K562 (cell line): ENCODE measurements around the gene PBX2. TPM values are rescaled to one million over a fixed set of nuclear protein-coding genes. Genes with fewer than 3 reads are reported as not detected.
A peak's percentile ranks its signal among the peaks of the same experiment; 100 is the strongest.

Source experiments
- ARID3A ChIP-seq: IDR thresholded peaks from 2 replicates; pipeline ENCODE4 v1.6.1; 2012; ENCODE audit warnings: low read depth, low read length, improper control_type of control experiment, borderline replicate concordance
- ETS2 ChIP-seq: IDR thresholded peaks from 2 replicates; pipeline ENCODE4 v1.6.1; 2016; ENCODE audit warnings: borderline replicate concordance, missing genetic modification characterization, mild to moderate bottlenecking, moderate library complexity, missing compliant biosample characterization; ENCODE audit not compliant: poor library complexity, severe bottlenecking
- NCOA6 ChIP-seq: fragments of 450-650 bp; IDR thresholded peaks from 2 replicates; pipeline ENCODE4 v1.6.1; 2017; ENCODE audit warnings: mild to moderate bottlenecking
- SIRT6 ChIP-seq: IDR thresholded peaks from one replicate; pipeline ENCODE4 v1.6.1; 2012; ENCODE audit warnings: low read depth, mild to moderate bottlenecking, control low read depth, inconsistent platforms, low read length, moderate library complexity
- ZBTB17 ChIP-seq: fragments of 450-650 bp; formaldehyde crosslinking; IDR thresholded peaks from 2 replicates; pipeline ENCODE4 v1.4.0; 2020; ENCODE audit warnings: mild to moderate bottlenecking
- ZNF592 ChIP-seq: fragments of 450-650 bp; IDR thresholded peaks from 2 replicates; pipeline ENCODE4 v1.6.1; 2017; ENCODE audit warnings: antibody characterized with exemption, mild to moderate bottlenecking
- ZNF77 ChIP-seq: fragments of 250-450 bp; sonication (Bioruptor Pico); IDR thresholded peaks from 2 replicates; pipeline ENCODE4 v1.5.0; 2020
- polyA plus RNA-seq, 8 experiments: library from polyadenylated mRNA; depleted of rRNA in 4 of 8; stranded (reverse) in 5 of 8; unstranded in 3 of 8; fragments of >200 nt; fragmentation: Nextera tagmentation in 2 of 8; fragmentation: Illumina TruSeq in 1 of 8; extraction: Ambion mirVana in 2 of 8; extraction: Trizol in 1 of 8; gene quantifications; 2 replicates each; pipeline versions ENCODE4 v1.2.1 to v1.2.3, GENCODE V29; 2011 to 2014; ENCODE audit warnings: inconsistent platforms in 1 of 8, missing spikeins in 1 of 8
- total RNA-seq, 7 experiments: library from RNA; depleted of rRNA in 6 of 7; stranded (reverse); fragments of >200 nt in 6 of 7; fragmentation: Illumina TruSeq in 2 of 7; extraction: Trizol in 2 of 7; gene quantifications; 2 replicates each; pipeline versions ENCODE4 v1.2.1 to v1.2.3, GENCODE V29; 2011 to 2021; ENCODE audit warnings: low replicate concordance in 1 of 7
- TF ChIP-seq, protein P1 (sequence below): fragments of 450-650 bp; IDR thresholded peaks from 2 replicates; pipeline ENCODE4 v1.6.1; 2016; ENCODE audit warnings: mild to moderate bottlenecking, moderate library complexity

PBX2 gene
- total and polyA plus RNA-seq, 9 of the 15 experiments (the other 6 are each of a cell fraction or from before 2014, with no cell fraction given): 1.9 to 134 (median 62.5) TPM

- TF ChIP-seq ZNF77 (CRISPR knock-in tag): no peak
- no peak for TF ChIP-seq ZBTB17 (CRISPR knock-in tag)
- TF ChIP-seq, protein P1, sequence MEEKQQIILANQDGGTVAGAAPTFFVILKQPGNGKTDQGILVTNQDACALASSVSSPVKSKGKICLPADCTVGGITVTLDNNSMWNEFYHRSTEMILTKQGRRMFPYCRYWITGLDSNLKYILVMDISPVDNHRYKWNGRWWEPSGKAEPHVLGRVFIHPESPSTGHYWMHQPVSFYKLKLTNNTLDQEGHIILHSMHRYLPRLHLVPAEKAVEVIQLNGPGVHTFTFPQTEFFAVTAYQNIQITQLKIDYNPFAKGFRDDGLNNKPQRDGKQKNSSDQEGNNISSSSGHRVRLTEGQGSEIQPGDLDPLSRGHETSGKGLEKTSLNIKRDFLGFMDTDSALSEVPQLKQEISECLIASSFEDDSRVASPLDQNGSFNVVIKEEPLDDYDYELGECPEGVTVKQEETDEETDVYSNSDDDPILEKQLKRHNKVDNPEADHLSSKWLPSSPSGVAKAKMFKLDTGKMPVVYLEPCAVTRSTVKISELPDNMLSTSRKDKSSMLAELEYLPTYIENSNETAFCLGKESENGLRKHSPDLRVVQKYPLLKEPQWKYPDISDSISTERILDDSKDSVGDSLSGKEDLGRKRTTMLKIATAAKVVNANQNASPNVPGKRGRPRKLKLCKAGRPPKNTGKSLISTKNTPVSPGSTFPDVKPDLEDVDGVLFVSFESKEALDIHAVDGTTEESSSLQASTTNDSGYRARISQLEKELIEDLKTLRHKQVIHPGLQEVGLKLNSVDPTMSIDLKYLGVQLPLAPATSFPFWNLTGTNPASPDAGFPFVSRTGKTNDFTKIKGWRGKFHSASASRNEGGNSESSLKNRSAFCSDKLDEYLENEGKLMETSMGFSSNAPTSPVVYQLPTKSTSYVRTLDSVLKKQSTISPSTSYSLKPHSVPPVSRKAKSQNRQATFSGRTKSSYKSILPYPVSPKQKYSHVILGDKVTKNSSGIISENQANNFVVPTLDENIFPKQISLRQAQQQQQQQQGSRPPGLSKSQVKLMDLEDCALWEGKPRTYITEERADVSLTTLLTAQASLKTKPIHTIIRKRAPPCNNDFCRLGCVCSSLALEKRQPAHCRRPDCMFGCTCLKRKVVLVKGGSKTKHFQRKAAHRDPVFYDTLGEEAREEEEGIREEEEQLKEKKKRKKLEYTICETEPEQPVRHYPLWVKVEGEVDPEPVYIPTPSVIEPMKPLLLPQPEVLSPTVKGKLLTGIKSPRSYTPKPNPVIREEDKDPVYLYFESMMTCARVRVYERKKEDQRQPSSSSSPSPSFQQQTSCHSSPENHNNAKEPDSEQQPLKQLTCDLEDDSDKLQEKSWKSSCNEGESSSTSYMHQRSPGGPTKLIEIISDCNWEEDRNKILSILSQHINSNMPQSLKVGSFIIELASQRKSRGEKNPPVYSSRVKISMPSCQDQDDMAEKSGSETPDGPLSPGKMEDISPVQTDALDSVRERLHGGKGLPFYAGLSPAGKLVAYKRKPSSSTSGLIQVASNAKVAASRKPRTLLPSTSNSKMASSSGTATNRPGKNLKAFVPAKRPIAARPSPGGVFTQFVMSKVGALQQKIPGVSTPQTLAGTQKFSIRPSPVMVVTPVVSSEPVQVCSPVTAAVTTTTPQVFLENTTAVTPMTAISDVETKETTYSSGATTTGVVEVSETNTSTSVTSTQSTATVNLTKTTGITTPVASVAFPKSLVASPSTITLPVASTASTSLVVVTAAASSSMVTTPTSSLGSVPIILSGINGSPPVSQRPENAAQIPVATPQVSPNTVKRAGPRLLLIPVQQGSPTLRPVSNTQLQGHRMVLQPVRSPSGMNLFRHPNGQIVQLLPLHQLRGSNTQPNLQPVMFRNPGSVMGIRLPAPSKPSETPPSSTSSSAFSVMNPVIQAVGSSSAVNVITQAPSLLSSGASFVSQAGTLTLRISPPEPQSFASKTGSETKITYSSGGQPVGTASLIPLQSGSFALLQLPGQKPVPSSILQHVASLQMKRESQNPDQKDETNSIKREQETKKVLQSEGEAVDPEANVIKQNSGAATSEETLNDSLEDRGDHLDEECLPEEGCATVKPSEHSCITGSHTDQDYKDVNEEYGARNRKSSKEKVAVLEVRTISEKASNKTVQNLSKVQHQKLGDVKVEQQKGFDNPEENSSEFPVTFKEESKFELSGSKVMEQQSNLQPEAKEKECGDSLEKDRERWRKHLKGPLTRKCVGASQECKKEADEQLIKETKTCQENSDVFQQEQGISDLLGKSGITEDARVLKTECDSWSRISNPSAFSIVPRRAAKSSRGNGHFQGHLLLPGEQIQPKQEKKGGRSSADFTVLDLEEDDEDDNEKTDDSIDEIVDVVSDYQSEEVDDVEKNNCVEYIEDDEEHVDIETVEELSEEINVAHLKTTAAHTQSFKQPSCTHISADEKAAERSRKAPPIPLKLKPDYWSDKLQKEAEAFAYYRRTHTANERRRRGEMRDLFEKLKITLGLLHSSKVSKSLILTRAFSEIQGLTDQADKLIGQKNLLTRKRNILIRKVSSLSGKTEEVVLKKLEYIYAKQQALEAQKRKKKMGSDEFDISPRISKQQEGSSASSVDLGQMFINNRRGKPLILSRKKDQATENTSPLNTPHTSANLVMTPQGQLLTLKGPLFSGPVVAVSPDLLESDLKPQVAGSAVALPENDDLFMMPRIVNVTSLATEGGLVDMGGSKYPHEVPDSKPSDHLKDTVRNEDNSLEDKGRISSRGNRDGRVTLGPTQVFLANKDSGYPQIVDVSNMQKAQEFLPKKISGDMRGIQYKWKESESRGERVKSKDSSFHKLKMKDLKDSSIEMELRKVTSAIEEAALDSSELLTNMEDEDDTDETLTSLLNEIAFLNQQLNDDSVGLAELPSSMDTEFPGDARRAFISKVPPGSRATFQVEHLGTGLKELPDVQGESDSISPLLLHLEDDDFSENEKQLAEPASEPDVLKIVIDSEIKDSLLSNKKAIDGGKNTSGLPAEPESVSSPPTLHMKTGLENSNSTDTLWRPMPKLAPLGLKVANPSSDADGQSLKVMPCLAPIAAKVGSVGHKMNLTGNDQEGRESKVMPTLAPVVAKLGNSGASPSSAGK: peak; percentile 24; the same call in 1 of the 2 replicates
- no peak for TF ChIP-seq NCOA6
- no peak; the same call in 1 of the 2 replicates for TF ChIP-seq ZNF592
- no peak for TF ChIP-seq ETS2 (tag)
- no peak; the same call in 1 of the 2 replicates for TF ChIP-seq ARID3A
- TF ChIP-seq SIRT6: no peak
These were observed 37.0 kb downstream of the PBX2 start (continued) for GRCh38 chr6:32152769-32153563.
